WERI-Rb-1 (cell line): ENCODE measurements around the gene ALS2.

Experiments used
- DNase-seq: peaks from one replicate; pipeline ENCODE4 v3.0.0-alpha.2; 2020
- H3K27ac ChIP-seq: fragments of 250-450 bp; sonication (Bioruptor Pico); 2 replicates; pipeline ENCODE4 v1.5.1; 2020; ENCODE audit warnings: mild to moderate bottlenecking, moderate library complexity
- H3K27me3 ChIP-seq: fragments of 250-450 bp; sonication (Bioruptor Pico); 2 replicates; pipeline ENCODE4 v1.5.1; 2021; ENCODE audit warnings: mild to moderate bottlenecking, low read depth, moderate library complexity; ENCODE audit not compliant: insufficient read depth, severe bottlenecking
- H3K36me3 ChIP-seq: fragments of 250-450 bp; sonication (Bioruptor Pico); 2 replicates; pipeline ENCODE4 v1.5.1; 2020; ENCODE audit warnings: mild to moderate bottlenecking, moderate library complexity
- H3K4me3 ChIP-seq: 2 replicates; pipeline ENCODE4 v1.5.1; 2011; ENCODE audit warnings: low read depth, mild to moderate bottlenecking, control low read depth, low read length
- H3K9me3 ChIP-seq: fragments of 250-450 bp; sonication (Bioruptor Pico); 2 replicates; pipeline ENCODE4 v1.5.1; 2021; ENCODE audit warnings: mild to moderate bottlenecking, moderate library complexity; ENCODE audit not compliant: severe bottlenecking
- TF ChIP-seq, protein P1 (sequence below): IDR thresholded peaks from 2 replicates; pipeline ENCODE4 v1.5.1; 2011; ENCODE audit warnings: low read depth, mild to moderate bottlenecking, control low read depth, inconsistent platforms, low read length

The ALS2 gene

DNA sequence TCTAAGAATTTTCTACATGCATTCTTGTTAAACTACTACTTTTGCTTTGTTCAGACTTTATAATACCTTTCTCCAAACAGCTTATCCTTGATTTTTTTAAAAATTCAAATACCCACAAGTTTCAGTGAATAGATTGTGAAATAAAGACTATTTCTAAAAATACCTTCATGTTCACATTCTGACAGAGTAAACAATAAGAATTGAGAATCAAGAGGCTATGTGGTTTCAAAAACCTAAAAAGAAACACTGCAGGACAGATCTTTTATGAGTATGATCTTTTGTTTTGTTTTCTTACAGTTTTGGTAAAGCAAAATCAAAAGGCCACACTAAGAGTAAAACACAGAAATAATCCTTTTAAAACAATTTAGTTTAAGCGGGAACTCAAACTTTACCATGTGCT, 21.2 kb downstream of the ALS2 start:
- Histone ChIP-seq H3K36me3 (peaks cover 24% of the 10 kb centered on the region), H3K9me3 (no peaks in the 10 kb centered on the region), H3K27ac (no peak overlapping the region), H3K27me3 (no peaks in the 10 kb centered on the region), H3K4me3 (no peak overlapping the region)
- TF ChIP-seq, protein P1, sequence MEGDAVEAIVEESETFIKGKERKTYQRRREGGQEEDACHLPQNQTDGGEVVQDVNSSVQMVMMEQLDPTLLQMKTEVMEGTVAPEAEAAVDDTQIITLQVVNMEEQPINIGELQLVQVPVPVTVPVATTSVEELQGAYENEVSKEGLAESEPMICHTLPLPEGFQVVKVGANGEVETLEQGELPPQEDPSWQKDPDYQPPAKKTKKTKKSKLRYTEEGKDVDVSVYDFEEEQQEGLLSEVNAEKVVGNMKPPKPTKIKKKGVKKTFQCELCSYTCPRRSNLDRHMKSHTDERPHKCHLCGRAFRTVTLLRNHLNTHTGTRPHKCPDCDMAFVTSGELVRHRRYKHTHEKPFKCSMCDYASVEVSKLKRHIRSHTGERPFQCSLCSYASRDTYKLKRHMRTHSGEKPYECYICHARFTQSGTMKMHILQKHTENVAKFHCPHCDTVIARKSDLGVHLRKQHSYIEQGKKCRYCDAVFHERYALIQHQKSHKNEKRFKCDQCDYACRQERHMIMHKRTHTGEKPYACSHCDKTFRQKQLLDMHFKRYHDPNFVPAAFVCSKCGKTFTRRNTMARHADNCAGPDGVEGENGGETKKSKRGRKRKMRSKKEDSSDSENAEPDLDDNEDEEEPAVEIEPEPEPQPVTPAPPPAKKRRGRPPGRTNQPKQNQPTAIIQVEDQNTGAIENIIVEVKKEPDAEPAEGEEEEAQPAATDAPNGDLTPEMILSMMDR: no peak
- DNase-seq: no peak

DNA sequence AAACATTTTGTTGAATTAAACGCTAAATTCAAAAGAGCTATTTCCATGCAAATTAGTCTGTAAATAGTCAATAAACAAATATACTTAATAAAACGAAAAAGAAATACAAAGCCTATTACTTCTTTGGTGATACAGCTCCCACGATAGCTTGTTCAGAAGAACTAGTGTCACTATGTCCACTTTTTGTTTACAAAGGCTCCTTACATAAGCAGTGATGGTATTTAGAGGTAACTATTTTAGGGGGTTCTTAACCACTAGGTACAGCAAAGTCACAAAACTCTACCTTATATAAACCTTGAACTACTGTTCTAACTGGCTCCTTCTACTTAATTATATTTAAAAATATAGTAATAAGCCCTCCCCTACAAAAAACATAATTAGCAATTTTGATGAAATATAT, 21.9 kb downstream of the ALS2 start:
- no peak overlapping the region for H3K4me3 ChIP-seq
- H3K27me3 ChIP-seq: no peaks in the 10 kb centered on the region
- TF ChIP-seq, protein P1: no peak
- no peak overlapping the region for H3K27ac ChIP-seq
- H3K9me3 ChIP-seq: no peaks in the 10 kb centered on the region
- peaks cover 24% of the 10 kb centered on the region for H3K36me3 ChIP-seq
- no peak for DNase-seq

DNA sequence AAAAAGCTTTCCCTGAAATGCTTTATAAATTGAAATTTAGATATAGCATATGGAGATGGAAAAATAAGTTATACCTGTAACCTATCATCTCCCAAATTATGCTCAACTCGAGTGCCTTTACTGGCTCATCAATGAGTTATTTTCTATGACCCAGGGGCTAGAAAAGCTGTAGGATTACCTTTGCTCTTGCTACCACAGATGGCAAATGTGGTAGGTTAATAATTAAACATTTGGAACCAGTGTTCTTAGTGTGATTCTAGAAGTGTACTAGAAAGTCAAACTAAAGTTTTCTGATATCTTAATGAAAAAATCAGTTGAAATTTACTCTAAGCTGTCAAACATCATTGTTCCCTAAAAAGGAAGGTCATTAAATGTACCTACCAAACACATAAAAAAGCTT, 22.5 kb downstream of the ALS2 start:
- Histone ChIP-seq H3K27ac (no peak overlapping the region), H3K9me3 (no peaks in the 10 kb centered on the region), H3K4me3 (no peak overlapping the region), H3K36me3 (peaks cover 24% of the 10 kb centered on the region), H3K27me3 (no peaks in the 10 kb centered on the region)
- TF ChIP-seq, protein P1: no peak
- no peak for DNase-seq

- H3K36me3 ChIP-seq: peaks cover 22% of the 10 kb centered on the region
- DNase-seq: no peak
- H3K9me3 ChIP-seq: no peaks in the 10 kb centered on the region
- TF ChIP-seq, protein P1: no peak
- H3K27me3 ChIP-seq: no peaks in the 10 kb centered on the region
- H3K4me3 ChIP-seq: no peak overlapping the region
- H3K27ac ChIP-seq: no peak overlapping the region
Observed at GRCh38 chr2:201754717-201755415, 25.9 kb downstream of the ALS2 start.

- H3K27ac ChIP-seq: no peak overlapping the region
- H3K4me3 ChIP-seq: no peak overlapping the region
- TF ChIP-seq, protein P1: no peak
- H3K27me3 ChIP-seq: no peaks in the 10 kb centered on the region
- DNase-seq: no peak
- H3K9me3 ChIP-seq: no peaks in the 10 kb centered on the region
- H3K36me3 ChIP-seq: peaks cover 18% of the 10 kb centered on the region
Observed at GRCh38 chr2:201751566-201751965, 29.2 kb downstream of the ALS2 start.

- no peaks in the 10 kb centered on the region for H3K27me3 ChIP-seq
- no peak overlapping the region for H3K4me3 ChIP-seq
- TF ChIP-seq, protein P1: no peak
- no peaks in the 10 kb centered on the region for H3K9me3 ChIP-seq
- H3K27ac ChIP-seq: no peak overlapping the region
- DNase-seq: no peak
- peaks cover 18% of the 10 kb centered on the region for H3K36me3 ChIP-seq
Observed at GRCh38 chr2:201746551-201746950, 34.2 kb downstream of the ALS2 start.
